ENCODE results near the gene CYP2D6. TPM values are rescaled to one million over a fixed set of nuclear protein-coding genes. Genes with fewer than 3 reads are reported as not detected.

Gene CYP2D6
- total RNA-seq, 4 donors from 2014 or later: 0.62 to 2.0 TPM; not detected in 2

GRCh38 chr22:42163515-42163914 lies 32.9 kb upstream of the CYP2D6 start:
- Histone ChIP-seq H3K4me3 (no peak overlapping the region), H3K27me3 (no peaks in the 10 kb centered on the region), H3K9me3 (no peaks in the 10 kb centered on the region), H3K4me1 (no peaks in the 10 kb centered on the region), H3K27ac (no peak overlapping the region), H3K36me3 (no peaks in the 10 kb centered on the region)
- intact Hi-C loops (cut with DNase I; ENCODE audit: low total_unique reads): no loop called here
- DNase-seq: no peak
- TF ChIP-seq POLR2A (IDR thresholded peaks at IDR 0.05): no peak
- TF ChIP-seq, protein P1, sequence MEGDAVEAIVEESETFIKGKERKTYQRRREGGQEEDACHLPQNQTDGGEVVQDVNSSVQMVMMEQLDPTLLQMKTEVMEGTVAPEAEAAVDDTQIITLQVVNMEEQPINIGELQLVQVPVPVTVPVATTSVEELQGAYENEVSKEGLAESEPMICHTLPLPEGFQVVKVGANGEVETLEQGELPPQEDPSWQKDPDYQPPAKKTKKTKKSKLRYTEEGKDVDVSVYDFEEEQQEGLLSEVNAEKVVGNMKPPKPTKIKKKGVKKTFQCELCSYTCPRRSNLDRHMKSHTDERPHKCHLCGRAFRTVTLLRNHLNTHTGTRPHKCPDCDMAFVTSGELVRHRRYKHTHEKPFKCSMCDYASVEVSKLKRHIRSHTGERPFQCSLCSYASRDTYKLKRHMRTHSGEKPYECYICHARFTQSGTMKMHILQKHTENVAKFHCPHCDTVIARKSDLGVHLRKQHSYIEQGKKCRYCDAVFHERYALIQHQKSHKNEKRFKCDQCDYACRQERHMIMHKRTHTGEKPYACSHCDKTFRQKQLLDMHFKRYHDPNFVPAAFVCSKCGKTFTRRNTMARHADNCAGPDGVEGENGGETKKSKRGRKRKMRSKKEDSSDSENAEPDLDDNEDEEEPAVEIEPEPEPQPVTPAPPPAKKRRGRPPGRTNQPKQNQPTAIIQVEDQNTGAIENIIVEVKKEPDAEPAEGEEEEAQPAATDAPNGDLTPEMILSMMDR (IDR thresholded peaks at IDR 0.05): no peak

DNA sequence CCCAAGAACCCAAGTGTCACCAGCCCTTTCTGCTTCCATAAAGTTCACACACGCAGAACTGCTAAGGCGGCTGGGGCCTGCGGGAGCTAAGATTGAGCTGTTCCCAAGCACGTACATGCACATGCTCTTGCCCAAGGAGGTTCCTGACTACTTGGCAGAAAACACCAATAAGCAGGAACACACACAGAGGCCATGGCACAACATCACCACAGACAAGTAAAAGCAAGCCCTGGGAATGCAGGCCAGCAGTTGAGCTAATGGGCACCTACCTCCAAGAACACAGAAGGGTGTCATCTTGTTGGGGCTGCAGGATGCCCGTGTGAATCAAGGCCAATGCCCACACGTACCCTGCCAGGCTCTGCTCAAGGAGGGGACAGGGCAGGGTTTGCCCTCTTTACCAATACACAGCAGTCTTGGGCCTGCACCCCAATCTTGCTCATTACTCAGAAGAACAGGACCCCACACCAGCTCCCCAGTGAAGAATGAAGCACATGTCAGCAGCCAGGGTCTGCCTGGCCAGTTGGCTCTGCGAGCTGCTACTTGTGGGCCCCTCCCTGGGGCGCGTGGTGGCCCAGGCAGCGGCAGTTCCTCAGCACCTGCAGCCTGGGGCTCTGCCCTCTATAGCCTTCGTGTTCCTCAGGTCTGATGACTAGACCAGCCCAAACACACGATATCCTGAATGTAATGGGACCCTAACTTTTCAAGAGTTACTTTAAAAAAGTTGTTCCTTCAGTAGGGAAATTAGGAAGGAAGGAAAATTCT lies 32.3 kb upstream of the CYP2D6 start:
- DNase-seq: no peak
- Histone ChIP-seq H3K27ac (no peak overlapping the region), H3K27me3 (no peaks in the 10 kb centered on the region), H3K4me3 (no peak overlapping the region), H3K4me1 (no peaks in the 10 kb centered on the region), H3K9me3 (no peaks in the 10 kb centered on the region), H3K36me3 (no peaks in the 10 kb centered on the region)
- no peak for TF ChIP-seq POLR2A (IDR thresholded peaks at IDR 0.05)
- TF ChIP-seq, protein P1 (IDR thresholded peaks at IDR 0.05): no peak
- intact Hi-C loops (cut with DNase I; ENCODE audit: low total_unique reads): no loop called here

DNA sequence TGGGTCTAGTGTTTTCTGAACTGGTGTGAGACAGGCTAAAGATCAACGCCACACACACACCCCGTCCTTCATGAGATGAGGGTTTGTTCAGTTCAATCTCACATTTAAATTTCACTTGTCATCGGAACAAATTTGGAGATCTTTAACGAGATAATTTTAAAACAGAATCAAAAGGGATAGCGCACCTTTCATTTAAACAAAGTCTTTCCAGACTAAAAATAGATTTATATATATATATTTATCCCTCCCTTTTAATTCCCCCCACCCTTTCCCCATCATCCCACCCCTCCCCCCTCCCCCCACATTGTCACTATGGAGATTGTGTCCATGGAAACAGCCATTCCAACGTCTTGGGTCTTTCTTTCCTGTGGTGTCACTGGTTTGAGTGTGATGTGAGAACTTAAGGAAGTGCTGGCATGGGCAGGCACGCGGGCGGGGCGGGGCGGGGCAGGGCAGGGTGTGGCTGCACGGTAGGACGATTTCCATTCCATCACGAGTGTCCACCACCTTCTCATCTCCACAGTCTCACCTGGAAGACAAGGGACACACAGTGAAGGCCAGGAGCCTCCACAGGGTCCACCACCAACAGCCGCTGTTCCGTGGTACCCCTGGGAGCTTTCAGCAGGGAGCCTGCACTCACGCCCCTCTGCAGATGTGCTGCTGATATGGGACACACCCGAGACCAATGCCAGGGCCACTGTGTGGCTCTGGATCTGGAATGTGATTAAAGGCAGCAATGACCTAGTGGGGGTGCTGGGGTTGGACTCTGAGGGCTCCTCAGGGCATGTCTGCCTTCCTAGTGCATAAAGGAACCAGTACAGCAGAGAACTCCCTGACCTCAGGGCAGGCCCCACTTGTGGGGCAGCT lies 30.5 kb upstream of the CYP2D6 start:
- TF ChIP-seq POLR2A (IDR thresholded peaks at IDR 0.05): no peak
- TF ChIP-seq, protein P1 (IDR thresholded peaks at IDR 0.05): no peak
- no peaks in the 10 kb centered on the region for H3K36me3 ChIP-seq
- H3K4me3 ChIP-seq: no peak overlapping the region
- no peaks in the 10 kb centered on the region for H3K9me3 ChIP-seq
- H3K4me1 ChIP-seq: no peaks in the 10 kb centered on the region
- H3K27ac ChIP-seq: no peak overlapping the region
- intact Hi-C loops (cut with DNase I; ENCODE audit: low total_unique reads): no loop called here
- H3K27me3 ChIP-seq: no peaks in the 10 kb centered on the region
- DNase-seq: no peak

- no peak for DNase-seq
- TF ChIP-seq, protein P1 (IDR thresholded peaks at IDR 0.05): no peak
- no peak for TF ChIP-seq POLR2A (IDR thresholded peaks at IDR 0.05)
These were observed 29.6 kb upstream of the CYP2D6 start for GRCh38 chr22:42160251-42160650.

More at GRCh38 chr22:42160251-42160650, 29.6 kb upstream of the CYP2D6 start:
- no peak overlapping the region for H3K27ac ChIP-seq
- H3K4me3 ChIP-seq: no peak overlapping the region
- H3K36me3 ChIP-seq: no peaks in the 10 kb centered on the region
- H3K4me1 ChIP-seq: no peaks in the 10 kb centered on the region
- intact Hi-C loops (cut with DNase I; ENCODE audit: low total_unique reads): no loop called here
- no peaks in the 10 kb centered on the region for H3K27me3 ChIP-seq
- no peaks in the 10 kb centered on the region for H3K9me3 ChIP-seq

Data from uterus (tissue), 4 donors.